HS-27A (cell line): ENCODE results near the gene TPRKB.
"Not testable (repeated sequence)": the region's sequence is repeated elsewhere in the genome, so short reads cannot be mapped to it uniquely, and the experiment has no call there.

Experiments
- DNase-seq: peaks from one replicate; pipeline ENCODE4 v3.0.0-alpha.2; 2012; ENCODE audit warnings: low read depth, missing footprints

TPRKB gene

GRCh38 chr2:73700131-73700611, 37.0 kb downstream of the TPRKB start:
- DNase-seq: no peak

DNA sequence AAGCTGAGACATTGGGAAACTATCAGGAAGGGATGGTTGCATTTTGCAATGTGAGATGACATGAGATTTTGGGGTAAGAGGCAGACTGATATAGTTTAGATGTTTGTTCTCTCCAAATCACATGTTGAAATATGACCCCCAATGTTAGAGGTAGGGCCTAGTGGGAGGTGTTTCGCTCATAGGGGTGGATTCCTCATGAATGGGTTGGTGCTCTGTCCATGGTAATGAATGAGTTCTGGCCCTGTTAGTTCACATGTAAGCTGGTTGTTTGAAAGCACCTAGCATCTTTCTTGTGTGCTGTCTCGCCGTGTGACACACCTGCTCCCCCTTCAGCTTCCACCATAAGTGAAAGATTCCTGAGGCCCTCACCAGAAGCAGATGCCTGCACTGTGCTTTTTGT, 37.7 kb downstream of the TPRKB start:
- DNase-seq: no peak

DNA sequence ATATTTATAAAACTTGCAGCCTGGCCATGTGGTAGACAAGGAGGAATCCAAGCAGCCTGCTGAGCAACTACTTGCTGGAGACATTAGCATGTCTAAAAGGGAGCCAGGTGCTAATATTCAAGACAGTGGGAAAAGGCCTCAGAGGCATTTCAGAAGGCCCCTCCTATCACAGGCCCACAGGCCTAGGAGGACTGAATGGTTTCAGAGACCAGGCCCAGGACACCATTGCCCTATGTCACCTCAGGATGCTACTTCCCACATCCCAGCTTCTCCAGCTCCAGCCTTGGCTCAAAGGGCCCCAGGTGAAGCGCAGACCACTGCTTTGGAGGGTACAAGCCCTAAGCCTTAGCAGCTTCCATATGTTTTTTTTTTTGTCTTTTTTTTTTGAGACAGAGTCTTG, 39.0 kb downstream of the TPRKB start:
- DNase-seq: no peak

GRCh38 chr2:73697606-73698005, 39.5 kb downstream of the TPRKB start:
- DNase-seq: no peak

DNA sequence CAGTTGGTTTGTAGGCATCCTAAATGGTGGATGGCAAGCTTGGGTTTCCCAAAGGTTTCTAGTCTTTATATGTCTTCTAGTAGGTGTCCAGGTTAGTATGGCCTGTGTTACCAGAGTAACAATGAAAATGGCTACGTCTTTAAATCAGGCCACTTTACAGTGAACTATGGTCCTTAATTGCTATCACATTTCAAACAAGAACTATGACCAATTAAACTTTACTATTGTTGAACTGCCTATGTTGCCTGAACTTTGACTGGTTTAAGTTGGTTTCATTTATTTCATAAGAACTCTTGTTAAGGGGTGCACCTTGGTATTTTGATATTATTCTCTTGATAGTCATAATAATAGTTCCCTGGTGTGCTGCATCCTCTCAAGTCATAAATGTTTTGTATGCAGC, 40.2 kb downstream of the TPRKB start:
- not testable (repeated sequence) for DNase-seq

DNA sequence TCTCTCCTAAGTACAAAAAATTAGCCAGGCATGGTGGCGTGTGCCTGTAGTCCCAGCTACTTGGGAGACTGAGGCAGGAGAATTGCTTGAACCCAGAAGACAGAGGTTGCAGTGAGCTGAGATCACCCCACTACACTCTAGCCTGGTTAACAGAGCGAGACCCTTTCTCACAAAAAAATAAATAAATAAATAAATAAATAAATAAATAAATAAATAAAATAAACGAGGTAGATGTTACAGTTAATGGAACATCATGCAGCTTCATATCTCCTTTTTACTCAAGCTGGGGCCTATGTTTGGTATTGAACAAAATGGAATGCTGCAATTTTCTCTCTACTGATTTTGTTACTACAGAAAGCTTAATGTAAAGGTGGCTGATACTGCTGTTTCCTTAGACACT, 40.6 kb downstream of the TPRKB start:
- not testable (repeated sequence) for DNase-seq

DNA sequence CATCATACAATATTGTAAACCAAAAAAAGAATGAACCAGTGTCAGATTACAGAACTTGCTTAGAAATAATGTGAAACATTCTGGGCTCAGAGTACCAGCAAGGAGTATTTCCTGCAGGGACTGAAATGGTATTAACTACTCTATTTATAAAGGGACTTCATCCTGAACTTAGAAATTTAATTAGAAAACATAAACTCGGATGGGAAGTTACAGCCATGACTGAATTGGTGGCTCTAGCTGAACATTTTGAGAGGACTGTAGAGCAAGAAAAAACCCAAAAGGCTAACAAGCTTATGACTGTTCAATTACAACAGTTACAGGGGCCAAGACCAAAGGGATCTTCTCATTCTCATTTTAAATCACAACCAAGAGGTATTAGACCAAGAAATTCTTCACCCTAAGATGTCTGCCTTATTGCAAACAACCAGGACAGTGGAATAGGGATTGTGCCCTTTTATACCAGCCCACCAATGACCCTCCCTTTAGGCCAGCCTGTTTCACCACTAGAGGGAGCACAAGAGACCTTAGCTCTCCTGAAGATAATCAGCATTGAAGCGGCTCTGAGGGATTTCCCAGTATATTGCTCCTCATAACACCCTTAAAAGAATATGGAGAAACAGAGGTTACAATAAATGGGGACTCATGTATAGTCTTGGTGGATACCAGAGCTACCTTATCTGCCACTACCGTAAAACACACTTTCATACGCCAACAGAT, 46.6 kb downstream of the TPRKB start:
- DNase-seq: not testable (repeated sequence)

- not testable (repeated sequence) for DNase-seq
Observed at GRCh38 chr2:73688494-73688893, 48.7 kb downstream of the TPRKB start.

- no peak for DNase-seq
Observed at GRCh38 chr2:73685764-73686438, 51.2 kb downstream of the TPRKB start.

DNA sequence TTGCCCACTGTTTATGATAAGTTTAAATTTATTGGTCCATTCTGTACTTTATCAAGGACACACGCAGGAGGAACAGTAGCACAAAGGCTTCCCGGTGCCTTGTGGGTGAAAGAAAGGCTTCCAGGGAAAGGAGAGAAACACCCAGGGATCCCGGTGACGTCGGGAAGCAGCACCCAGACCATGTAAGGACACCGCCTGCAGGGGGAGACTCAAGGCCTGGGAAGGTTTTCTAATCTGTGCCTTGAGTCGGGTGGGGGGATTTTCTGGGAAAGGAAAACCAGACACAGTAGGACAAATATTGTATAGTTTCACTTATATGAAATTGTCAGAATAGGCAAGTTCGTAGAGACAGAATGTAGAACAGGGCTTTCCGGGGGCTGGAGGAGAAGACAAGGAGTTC, 52.2 kb downstream of the TPRKB start:
- not testable (repeated sequence) for DNase-seq

- not testable (repeated sequence) for DNase-seq
Observed at GRCh38 chr2:73684325-73684724, 52.8 kb downstream of the TPRKB start.

DNA sequence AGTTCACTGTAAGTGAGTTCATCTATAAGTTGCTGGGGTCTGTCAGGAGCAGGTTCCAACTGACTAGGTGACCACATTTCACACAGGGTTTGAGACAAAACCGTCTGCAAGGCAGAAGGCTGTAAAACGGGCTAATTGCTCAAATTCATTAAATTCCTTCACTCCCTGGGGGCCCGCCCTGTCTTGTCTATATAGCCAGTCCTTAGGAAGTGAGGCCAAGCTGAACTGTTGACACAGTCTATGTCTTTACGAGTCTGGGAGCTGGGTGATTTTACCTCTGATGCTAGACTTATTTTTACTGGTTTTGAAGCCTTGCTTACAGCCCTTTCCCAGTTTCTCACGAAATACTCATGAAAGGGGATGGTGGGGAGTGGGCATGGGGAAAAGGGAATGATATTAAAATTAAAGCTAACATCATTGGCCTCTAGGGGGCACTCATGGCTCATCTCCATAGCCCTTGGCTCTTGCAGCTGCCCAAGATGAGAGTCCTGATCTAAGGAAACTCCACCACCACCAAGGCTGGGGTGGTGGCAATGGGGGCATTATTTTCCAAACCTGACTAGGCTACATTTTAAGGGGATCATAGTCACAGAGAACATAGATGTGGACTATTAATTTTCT, 57.1 kb downstream of the TPRKB start:
- not testable (repeated sequence) for DNase-seq
